Prostate gland (tissue), 2 donors: Measurements from ENCODE around the gene UST.

ENCODE experiments used
- CTCF ChIP-seq, 4 experiments: fragments of 200-600 bp in 2 of 4; fragments of 450-650 bp in 2 of 4; sonication (generic) in 2 of 4; IDR thresholded peaks; 1 replicate in 3 of 4; 2 replicates in 1 of 4; pipeline ENCODE4 v1.5.1; 2016 to 2019; ENCODE audit warnings: antibody characterized with exemption in 4 of 4, mild to moderate bottlenecking in 2 of 4, moderate library complexity in 2 of 4
- POLR2A ChIP-seq: fragments of 450-650 bp; IDR thresholded peaks from one replicate; pipeline ENCODE4 v1.6.1; 2016; ENCODE audit warnings: antibody characterized with exemption, mild to moderate bottlenecking

- TF ChIP-seq CTCF (IDR thresholded peaks at IDR 0.05) (no peak), POLR2A (no peak)
These were observed 338.7 kb downstream of the UST start for GRCh38 chr6:149085557-149085938.
